SU-DHL-6 (cell line): ENCODE measurements around the gene AP5M1.
"Not testable (repeated sequence)": the region's sequence is repeated elsewhere in the genome, so short reads cannot be mapped to it uniquely, and the experiment has no call there.

Experiments used
- H2AFZ ChIP-seq: fragments of 200-600 bp; sonication (generic); 2 replicates; pipeline ENCODE4 v1.6.1; 2014; ENCODE audit warnings: low read depth, mild to moderate bottlenecking, moderate library complexity, mixed read lengths, antibody characterized with exemption, low read length; ENCODE audit not compliant: severe bottlenecking
- H3F3A ChIP-seq: fragments of 200-600 bp; shearing (Covaris generic); 2 replicates; pipeline ENCODE4 v1.6.0; 2016; ENCODE audit warnings: antibody characterized with exemption, mild to moderate bottlenecking; ENCODE audit not compliant: insufficient read depth
- H3K27ac ChIP-seq: fragments of 200-600 bp; sonication (generic); 2 replicates; pipeline ENCODE4 v1.5.1; 2016; ENCODE audit warnings: low read depth, mild to moderate bottlenecking, low read length, moderate library complexity, mixed read lengths
- H3K27me3 ChIP-seq: fragments of 200-600 bp; sonication (generic), shearing (Covaris generic); 2 replicates; pipeline ENCODE4 v1.6.0; 2014; ENCODE audit warnings: mild to moderate bottlenecking, low read length
- H3K36me3 ChIP-seq: fragments of 200-600 bp; sonication (generic); 2 replicates; pipeline ENCODE4 v1.6.1; 2014; ENCODE audit warnings: mild to moderate bottlenecking, low read length, mixed read lengths
- H3K4me2 ChIP-seq: fragments of 300-600, 200-600 bp; shearing (Covaris generic), sonication (generic); 2 replicates; pipeline ENCODE4 v1.6.0; 2014; ENCODE audit warnings: low read length, low read depth, mild to moderate bottlenecking; ENCODE audit not compliant: poor library complexity, severe bottlenecking
- H3K4me3 ChIP-seq: fragments of 200-600 bp; sonication (generic); 2 replicates; pipeline ENCODE4 v1.5.1; 2014; ENCODE audit warnings: antibody characterized with exemption, low read length, mild to moderate bottlenecking, mixed read lengths; ENCODE audit not compliant: insufficient read depth, poor library complexity, severe bottlenecking
- H3K79me2 ChIP-seq: fragments of 200-600 bp; sonication (generic); 2 replicates; pipeline ENCODE4 v1.6.1; 2014; ENCODE audit warnings: mild to moderate bottlenecking, low read length, moderate library complexity; ENCODE audit not compliant: insufficient read depth
- H3K9ac ChIP-seq: fragments of 200-600 bp; sonication (generic); 2 replicates; pipeline ENCODE4 v1.7.0; 2014; ENCODE audit warnings: mild to moderate bottlenecking, low read length
- H3K9me2 ChIP-seq: fragments of 200-600 bp; sonication (generic); replicated peaks from 2 replicates; pipeline ENCODE4 v1.6.1; 2014; ENCODE audit warnings: low read length; ENCODE audit not compliant: insufficient read depth
- H3K9me3 ChIP-seq: fragments of 200-600 bp; sonication (generic); 2 replicates; pipeline ENCODE4 v1.6.1; 2014; ENCODE audit warnings: low read length, mixed read lengths; ENCODE audit not compliant: insufficient read depth
- H4K20me1 ChIP-seq: fragments of 200-600 bp; sonication (generic); 2 replicates; pipeline ENCODE4 v1.6.1; 2014; ENCODE audit warnings: low read depth, mild to moderate bottlenecking, antibody characterized with exemption, low read length, moderate library complexity, mixed read lengths
- CTCF ChIP-seq: fragments of 200-600 bp; sonication (generic); IDR thresholded peaks from one replicate; pipeline ENCODE4 v1.5.1; 2017; ENCODE audit warnings: antibody characterized with exemption, mild to moderate bottlenecking, low read length, moderate library complexity; ENCODE audit not compliant: insufficient read depth, poor library complexity, severe bottlenecking
- EZH2phosphoT487 ChIP-seq: fragments of 200-600 bp; sonication (generic), shearing (Covaris generic); conservative IDR thresholded peaks from 2 replicates; pipeline ENCODE4 v1.6.1; 2018; ENCODE audit warnings: mild to moderate bottlenecking, antibody characterized with exemption, low read length, moderate library complexity, mixed read lengths

AP5M1 gene

DNA sequence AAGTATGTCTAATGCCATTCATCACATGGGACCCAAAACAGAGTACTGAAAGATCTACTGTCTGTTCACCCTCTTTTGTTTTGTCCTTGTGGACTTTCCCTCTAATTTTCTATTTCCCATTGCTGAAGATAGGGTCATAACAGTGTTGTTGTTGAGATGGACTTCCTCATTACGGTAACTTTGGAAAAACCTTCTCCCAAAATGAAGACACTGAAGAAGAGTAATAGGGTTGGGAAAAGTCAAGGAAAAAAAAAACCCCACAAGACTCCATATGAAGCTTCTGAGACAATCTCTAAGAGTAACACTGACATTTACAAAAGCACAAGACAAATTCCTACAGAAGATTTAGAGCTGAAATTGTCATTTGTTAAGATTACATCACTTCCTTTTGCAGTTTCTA is 36.8 kb upstream of the AP5M1 start:
- no peak overlapping the region for H3K27ac ChIP-seq
- peaks cover 46% of the 10 kb centered on the region; the same call in 1 of the 2 replicates for H3K36me3 ChIP-seq
- no peak overlapping the region for H3K9ac ChIP-seq

DNA sequence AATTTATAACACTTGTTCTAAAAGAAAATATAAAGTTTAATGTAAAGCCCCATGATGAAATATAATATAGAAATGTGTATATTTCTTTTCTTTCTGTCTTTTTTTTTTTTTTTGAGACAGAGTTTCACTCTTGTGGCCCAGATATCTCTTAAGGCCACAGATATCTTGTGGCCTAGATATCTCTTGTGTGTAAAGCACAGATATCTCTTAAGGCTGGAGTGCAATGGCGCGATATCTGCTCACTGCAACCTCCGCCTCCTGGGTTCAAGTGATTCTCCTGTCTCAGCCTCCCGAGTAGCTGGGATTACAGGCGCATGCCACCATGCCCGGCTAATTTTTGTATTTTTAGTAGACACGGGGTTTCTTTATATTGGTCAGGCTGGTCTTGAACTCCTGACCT is 28.7 kb upstream of the AP5M1 start:
- not testable (repeated sequence) for H2AFZ ChIP-seq, H3K27ac ChIP-seq, H3K27me3 ChIP-seq, H3K9me3 ChIP-seq, H3K79me2 ChIP-seq, H3K9ac ChIP-seq, H3K4me3 ChIP-seq, H3K4me2 ChIP-seq, H3K9me2 ChIP-seq, H3F3A ChIP-seq, H4K20me1 ChIP-seq
- H3K36me3 ChIP-seq = peaks cover 25% of the 10 kb centered on the region; the same call in 1 of the 2 replicates

More for the DNA sequence above, 36.8 kb upstream of the AP5M1 start:
- Histone ChIP-seq H3K4me3 (no peak overlapping the region), H4K20me1 (0 out of 2 replicates have a peak, but pooled peaks cover 2% of the 10 kb centered on the region), H3F3A (peaks cover 17% of the 10 kb centered on the region), H3K9me2 (no peaks in the 10 kb centered on the region), H3K9me3 (no peaks in the 10 kb centered on the region), H3K79me2 (no peaks in the 10 kb centered on the region), H2AFZ (no peak overlapping the region), H3K4me2 (no peak overlapping the region), H3K27me3 (no peaks in the 10 kb centered on the region)
- no peak for TF ChIP-seq CTCF
- no peak for TF ChIP-seq EZH2phosphoT487

GRCh38 chr14:57243320-57243719 is 25.5 kb upstream of the AP5M1 start:
- H2AFZ ChIP-seq = no peak overlapping the region
- peaks cover 3% of the 10 kb centered on the region for H3F3A ChIP-seq
- no peaks in the 10 kb centered on the region for H4K20me1 ChIP-seq
- H3K4me2 ChIP-seq = no peak overlapping the region
- no peak overlapping the region for H3K9ac ChIP-seq
- no peak overlapping the region for H3K27ac ChIP-seq
- no peaks in the 10 kb centered on the region for H3K27me3 ChIP-seq
- H3K9me2 ChIP-seq = no peaks in the 10 kb centered on the region
- H3K79me2 ChIP-seq = peaks cover 5% of the 10 kb centered on the region; the same call in 1 of the 2 replicates
- H3K4me3 ChIP-seq = no peak overlapping the region
- H3K9me3 ChIP-seq = no peaks in the 10 kb centered on the region
- peaks cover 14% of the 10 kb centered on the region; the same call in 1 of the 2 replicates for H3K36me3 ChIP-seq
- TF ChIP-seq CTCF (no peak), EZH2phosphoT487 (no peak)

- H3K4me2 ChIP-seq = no peak overlapping the region
- H3K4me3 ChIP-seq = no peak overlapping the region
- peaks cover 13% of the 10 kb centered on the region for H3K79me2 ChIP-seq
- H3F3A ChIP-seq = peaks cover 3% of the 10 kb centered on the region
- H3K27ac ChIP-seq = no peak overlapping the region
- H4K20me1 ChIP-seq = no peaks in the 10 kb centered on the region
- no peak overlapping the region for H3K9ac ChIP-seq
- H3K9me2 ChIP-seq = no peaks in the 10 kb centered on the region
- peaks cover 10% of the 10 kb centered on the region; the same call in 1 of the 2 replicates for H3K36me3 ChIP-seq
- no peak overlapping the region for H2AFZ ChIP-seq
- no peaks in the 10 kb centered on the region for H3K27me3 ChIP-seq
- TF ChIP-seq CTCF (no peak), EZH2phosphoT487 (no peak)
- H3K9me3 ChIP-seq = no peaks in the 10 kb centered on the region
These were observed 24.7 kb upstream of the AP5M1 start for GRCh38 chr14:57244106-57244505.
